Inferior parietal cortex (tissue), 1 donor: ENCODE data around the gene CNTNAP2.

Experiments used
- DNase-seq: peaks from one replicate; pipeline ENCODE4 v3.0.0-alpha.2; 2016; ENCODE audit errors: extremely low spot score

CNTNAP2 gene

GRCh38 chr7:146670532-146670931 lies 553.9 kb downstream of the CNTNAP2 start:
- no peak for DNase-seq

GRCh38 chr7:146681487-146681886 lies 564.9 kb downstream of the CNTNAP2 start:
- DNase-seq: no peak

- no peak for DNase-seq
These were observed 566.8 kb downstream of the CNTNAP2 start for GRCh38 chr7:146683439-146683838.

- no peak for DNase-seq
These were observed 574.4 kb downstream of the CNTNAP2 start for GRCh38 chr7:146690987-146691386.

GRCh38 chr7:146698995-146699610 lies 582.5 kb downstream of the CNTNAP2 start:
- no peak for DNase-seq

- no peak for DNase-seq
These were observed 583.5 kb downstream of the CNTNAP2 start for GRCh38 chr7:146700015-146700560.

- DNase-seq: no peak
These were observed 584.6 kb downstream of the CNTNAP2 start for GRCh38 chr7:146701166-146701565.

GRCh38 chr7:146702898-146703297 lies 586.3 kb downstream of the CNTNAP2 start:
- no peak for DNase-seq

- DNase-seq: no peak
These were observed 592.9 kb downstream of the CNTNAP2 start for GRCh38 chr7:146709451-146710027.

- DNase-seq: no peak
These were observed 596.6 kb downstream of the CNTNAP2 start for GRCh38 chr7:146713205-146713604.

GRCh38 chr7:146713934-146714333 lies 597.3 kb downstream of the CNTNAP2 start:
- no peak for DNase-seq

GRCh38 chr7:146720195-146720594 lies 603.6 kb downstream of the CNTNAP2 start:
- DNase-seq: no peak

- no peak for DNase-seq
These were observed 606.4 kb downstream of the CNTNAP2 start for GRCh38 chr7:146722986-146723385.

- no peak for DNase-seq
These were observed 608.9 kb downstream of the CNTNAP2 start for GRCh38 chr7:146725520-146725919.

GRCh38 chr7:146728141-146728540 lies 611.5 kb downstream of the CNTNAP2 start:
- DNase-seq: no peak

- no peak for DNase-seq
These were observed 612.0 kb downstream of the CNTNAP2 start for GRCh38 chr7:146728611-146729010.

- DNase-seq: no peak
These were observed 614.6 kb downstream of the CNTNAP2 start for GRCh38 chr7:146731185-146731584.

- no peak for DNase-seq
These were observed 619.4 kb downstream of the CNTNAP2 start for GRCh38 chr7:146735992-146736391.

GRCh38 chr7:146736446-146737190 lies 620.0 kb downstream of the CNTNAP2 start:
- DNase-seq: no peak

GRCh38 chr7:146740039-146740438 lies 623.4 kb downstream of the CNTNAP2 start:
- DNase-seq: no peak

- DNase-seq: no peak
These were observed 625.3 kb downstream of the CNTNAP2 start for GRCh38 chr7:146741911-146742310.

GRCh38 chr7:146754385-146754784 lies 637.8 kb downstream of the CNTNAP2 start:
- DNase-seq: no peak

- DNase-seq: no peak
These were observed 639.0 kb downstream of the CNTNAP2 start for GRCh38 chr7:146755585-146755984.
